GM23338 (cell line): ENCODE data around the gene MYOF. TPM values are rescaled to one million over a fixed set of nuclear protein-coding genes. Genes with fewer than 3 reads are reported as not detected.
A peak's percentile ranks its signal among the peaks of the same experiment; 100 is the strongest.

Source experiments
- ATAC-seq: fragments of 200-7000 bp; cut with Tn5 transposase; 3 replicates; pipeline ENCODE4 v1.9.1; 2020
- DNase-seq: peaks from one replicate; pipeline ENCODE4 v3.0.0-alpha.2; 2015; ENCODE audit warnings: low spot score
- H2AFZ ChIP-seq: fragments of 200-600 bp; sonication (generic); 2 replicates; pipeline ENCODE4 v1.8.0; 2016; ENCODE audit warnings: antibody characterized with exemption, mild to moderate bottlenecking, moderate library complexity
- H3F3A ChIP-seq: fragments of 200-600 bp; sonication (generic); replicated peaks from 2 replicates; pipeline ENCODE4 v1.8.0; 2017; ENCODE audit warnings: antibody characterized with exemption, mixed run types, low read depth
- H3K27ac ChIP-seq: fragments of 200-600 bp; sonication (generic); 2 replicates; pipeline ENCODE4 v1.6.1; 2016; ENCODE audit warnings: low read depth
- H3K27me3 ChIP-seq: fragments of 200-600 bp; sonication (generic); 2 replicates; pipeline ENCODE4 v1.8.0; 2016; ENCODE audit warnings: mild to moderate bottlenecking, mixed run types, moderate library complexity; ENCODE audit not compliant: insufficient read depth
- H3K36me3 ChIP-seq: fragments of 200-600 bp; sonication (generic); 2 replicates; pipeline ENCODE4 v1.8.0; 2016; ENCODE audit warnings: mild to moderate bottlenecking; ENCODE audit not compliant: insufficient read depth
- H3K4me1 ChIP-seq: fragments of 200-600 bp; sonication (generic); 2 replicates; pipeline ENCODE4 v1.8.0; 2016; ENCODE audit warnings: mild to moderate bottlenecking, moderate library complexity; ENCODE audit not compliant: insufficient read depth
- H3K4me2 ChIP-seq: fragments of 200-600 bp; sonication (generic); 2 replicates; pipeline ENCODE4 v1.7.1; 2017; ENCODE audit warnings: mixed run types
- H3K4me3 ChIP-seq: fragments of 200-600 bp; sonication (generic); 2 replicates; pipeline ENCODE4 v1.6.1; 2016; ENCODE audit warnings: mixed run types
- H3K79me2 ChIP-seq: fragments of 200-600 bp; sonication (generic); replicated peaks from 2 replicates; pipeline ENCODE4 v1.8.0; 2017; ENCODE audit warnings: mild to moderate bottlenecking; ENCODE audit not compliant: insufficient read depth
- H3K9me2 ChIP-seq: fragments of 200-600 bp; sonication (generic); 2 replicates; pipeline ENCODE4 v1.8.0; 2017; ENCODE audit not compliant: insufficient read depth
- H4K20me1 ChIP-seq: fragments of 200-600 bp; sonication (generic); replicated peaks from 2 replicates; pipeline ENCODE4 v1.8.0; 2017; ENCODE audit warnings: mild to moderate bottlenecking; ENCODE audit not compliant: insufficient read depth
- H3K27ac Mint-ChIP-seq: 2 replicates; pipeline ENCODE4 v1.8.0; 2020; ENCODE audit warnings: inconsistent platforms, mild to moderate bottlenecking, moderate library complexity, mixed read lengths
- H3K27me3 Mint-ChIP-seq: 3 replicates; pipeline ENCODE4 v1.8.0; 2022; ENCODE audit warnings: low read depth, mild to moderate bottlenecking, moderate library complexity, mixed read lengths, inconsistent platforms; ENCODE audit not compliant: insufficient read depth, poor library complexity
- H3K36me3 Mint-ChIP-seq: 3 replicates; pipeline ENCODE4 v1.8.0; 2021; ENCODE audit warnings: low read depth, mild to moderate bottlenecking, inconsistent platforms, moderate library complexity, mixed read lengths
- H3K4me1 Mint-ChIP-seq: 3 replicates; pipeline ENCODE4 v1.8.0; 2020; ENCODE audit warnings: mild to moderate bottlenecking, inconsistent platforms, mixed read lengths
- H3K4me3 Mint-ChIP-seq: 3 replicates; pipeline ENCODE4 v1.8.0; 2021; ENCODE audit warnings: moderate library complexity, mild to moderate bottlenecking, inconsistent platforms, mixed read lengths
- H3K9me3 Mint-ChIP-seq: 3 replicates; pipeline ENCODE4 v1.8.0; 2020; ENCODE audit warnings: moderate library complexity, mild to moderate bottlenecking, inconsistent platforms, mixed read lengths
- JUNB ChIP-seq: IDR thresholded peaks from one replicate; pipeline ENCODE4 v1.6.1; 2016; ENCODE audit warnings: antibody characterized with exemption; ENCODE audit not compliant: unreplicated experiment
- NANOG ChIP-seq: IDR thresholded peaks from 2 replicates; pipeline ENCODE4 v1.6.1; 2016; ENCODE audit warnings: antibody characterized with exemption, borderline replicate concordance
- POLR2AphosphoS5 ChIP-seq: IDR thresholded peaks from 2 replicates; pipeline ENCODE4 v1.6.1; 2016; ENCODE audit warnings: antibody characterized with exemption, low read depth
- ZNF331 ChIP-seq: fragments of 250-450 bp; sonication (Bioruptor Pico); IDR thresholded peaks from 2 replicates; pipeline ENCODE4 v1.5.0; 2020; ENCODE audit warnings: low read depth, mild to moderate bottlenecking, moderate library complexity
- polyA plus RNA-seq: library from polyadenylated mRNA; unstranded; fragments of >200 nt; fragmentation: Nextera tagmentation; extraction: Ambion mirVana; gene quantifications from 2 replicates; pipeline ENCODE4 v1.2.1, GENCODE V29; 2016
- total RNA-seq: library from RNA; depleted of rRNA; stranded (reverse); fragments of >200 nt; shearing (Covaris generic); gene quantifications from 2 replicates; pipeline ENCODE4 v1.2.3, GENCODE V29; 2014
- TF ChIP-seq, protein P1 (sequence below): fragments of 250-450 bp; sonication (Bioruptor Pico); IDR thresholded peaks from 2 replicates; pipeline ENCODE4 v1.5.0; 2020; ENCODE audit warnings: mild to moderate bottlenecking, moderate library complexity
- TF ChIP-seq, protein P2 (sequence below): IDR thresholded peaks from 2 replicates; pipeline ENCODE4 v1.6.1; 2016; ENCODE audit warnings: antibody characterized with exemption
- TF ChIP-seq, protein P3 (sequence below), 2 experiments: fragments of 200-600 bp in 1 of 2; sonication (generic) in 1 of 2; conservative IDR thresholded peaks; 2 replicates each; pipeline versions ENCODE4 v1.5.1 to v1.6.1; 2016 to 2017; ENCODE audit warnings: antibody characterized with exemption in 2 of 2, low read depth in 2 of 2, mild to moderate bottlenecking in 2 of 2, moderate library complexity in 1 of 2
- TF ChIP-seq, protein P4 (sequence below): IDR thresholded peaks from one replicate; pipeline ENCODE4 v1.6.1; 2018; ENCODE audit warnings: antibody characterized with exemption; ENCODE audit not compliant: unreplicated experiment

The MYOF gene
- total and polyA plus RNA-seq, 2 experiments from 2014 or later = 0.82 to 1.4 TPM

DNA sequence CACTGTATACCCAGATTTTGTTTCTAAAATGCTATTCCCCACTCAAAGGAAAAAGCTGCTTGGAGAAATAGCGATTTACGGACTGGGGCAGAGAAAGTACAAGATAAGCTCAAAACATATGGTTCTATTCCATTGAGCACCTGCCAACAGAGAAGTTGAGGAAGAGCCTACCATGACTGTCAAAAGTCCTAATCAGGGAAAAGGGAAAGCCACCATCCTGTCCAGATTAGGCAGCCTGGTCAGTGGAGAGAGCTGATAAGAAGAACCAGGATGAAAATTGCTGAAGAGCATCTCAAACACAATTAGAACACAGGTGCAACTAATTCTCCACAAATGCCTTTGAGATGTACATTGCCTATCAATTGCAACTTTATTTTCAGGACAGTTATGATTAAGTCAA, 104.1 kb downstream of the MYOF start (continued):
- TF ChIP-seq, protein P1, sequence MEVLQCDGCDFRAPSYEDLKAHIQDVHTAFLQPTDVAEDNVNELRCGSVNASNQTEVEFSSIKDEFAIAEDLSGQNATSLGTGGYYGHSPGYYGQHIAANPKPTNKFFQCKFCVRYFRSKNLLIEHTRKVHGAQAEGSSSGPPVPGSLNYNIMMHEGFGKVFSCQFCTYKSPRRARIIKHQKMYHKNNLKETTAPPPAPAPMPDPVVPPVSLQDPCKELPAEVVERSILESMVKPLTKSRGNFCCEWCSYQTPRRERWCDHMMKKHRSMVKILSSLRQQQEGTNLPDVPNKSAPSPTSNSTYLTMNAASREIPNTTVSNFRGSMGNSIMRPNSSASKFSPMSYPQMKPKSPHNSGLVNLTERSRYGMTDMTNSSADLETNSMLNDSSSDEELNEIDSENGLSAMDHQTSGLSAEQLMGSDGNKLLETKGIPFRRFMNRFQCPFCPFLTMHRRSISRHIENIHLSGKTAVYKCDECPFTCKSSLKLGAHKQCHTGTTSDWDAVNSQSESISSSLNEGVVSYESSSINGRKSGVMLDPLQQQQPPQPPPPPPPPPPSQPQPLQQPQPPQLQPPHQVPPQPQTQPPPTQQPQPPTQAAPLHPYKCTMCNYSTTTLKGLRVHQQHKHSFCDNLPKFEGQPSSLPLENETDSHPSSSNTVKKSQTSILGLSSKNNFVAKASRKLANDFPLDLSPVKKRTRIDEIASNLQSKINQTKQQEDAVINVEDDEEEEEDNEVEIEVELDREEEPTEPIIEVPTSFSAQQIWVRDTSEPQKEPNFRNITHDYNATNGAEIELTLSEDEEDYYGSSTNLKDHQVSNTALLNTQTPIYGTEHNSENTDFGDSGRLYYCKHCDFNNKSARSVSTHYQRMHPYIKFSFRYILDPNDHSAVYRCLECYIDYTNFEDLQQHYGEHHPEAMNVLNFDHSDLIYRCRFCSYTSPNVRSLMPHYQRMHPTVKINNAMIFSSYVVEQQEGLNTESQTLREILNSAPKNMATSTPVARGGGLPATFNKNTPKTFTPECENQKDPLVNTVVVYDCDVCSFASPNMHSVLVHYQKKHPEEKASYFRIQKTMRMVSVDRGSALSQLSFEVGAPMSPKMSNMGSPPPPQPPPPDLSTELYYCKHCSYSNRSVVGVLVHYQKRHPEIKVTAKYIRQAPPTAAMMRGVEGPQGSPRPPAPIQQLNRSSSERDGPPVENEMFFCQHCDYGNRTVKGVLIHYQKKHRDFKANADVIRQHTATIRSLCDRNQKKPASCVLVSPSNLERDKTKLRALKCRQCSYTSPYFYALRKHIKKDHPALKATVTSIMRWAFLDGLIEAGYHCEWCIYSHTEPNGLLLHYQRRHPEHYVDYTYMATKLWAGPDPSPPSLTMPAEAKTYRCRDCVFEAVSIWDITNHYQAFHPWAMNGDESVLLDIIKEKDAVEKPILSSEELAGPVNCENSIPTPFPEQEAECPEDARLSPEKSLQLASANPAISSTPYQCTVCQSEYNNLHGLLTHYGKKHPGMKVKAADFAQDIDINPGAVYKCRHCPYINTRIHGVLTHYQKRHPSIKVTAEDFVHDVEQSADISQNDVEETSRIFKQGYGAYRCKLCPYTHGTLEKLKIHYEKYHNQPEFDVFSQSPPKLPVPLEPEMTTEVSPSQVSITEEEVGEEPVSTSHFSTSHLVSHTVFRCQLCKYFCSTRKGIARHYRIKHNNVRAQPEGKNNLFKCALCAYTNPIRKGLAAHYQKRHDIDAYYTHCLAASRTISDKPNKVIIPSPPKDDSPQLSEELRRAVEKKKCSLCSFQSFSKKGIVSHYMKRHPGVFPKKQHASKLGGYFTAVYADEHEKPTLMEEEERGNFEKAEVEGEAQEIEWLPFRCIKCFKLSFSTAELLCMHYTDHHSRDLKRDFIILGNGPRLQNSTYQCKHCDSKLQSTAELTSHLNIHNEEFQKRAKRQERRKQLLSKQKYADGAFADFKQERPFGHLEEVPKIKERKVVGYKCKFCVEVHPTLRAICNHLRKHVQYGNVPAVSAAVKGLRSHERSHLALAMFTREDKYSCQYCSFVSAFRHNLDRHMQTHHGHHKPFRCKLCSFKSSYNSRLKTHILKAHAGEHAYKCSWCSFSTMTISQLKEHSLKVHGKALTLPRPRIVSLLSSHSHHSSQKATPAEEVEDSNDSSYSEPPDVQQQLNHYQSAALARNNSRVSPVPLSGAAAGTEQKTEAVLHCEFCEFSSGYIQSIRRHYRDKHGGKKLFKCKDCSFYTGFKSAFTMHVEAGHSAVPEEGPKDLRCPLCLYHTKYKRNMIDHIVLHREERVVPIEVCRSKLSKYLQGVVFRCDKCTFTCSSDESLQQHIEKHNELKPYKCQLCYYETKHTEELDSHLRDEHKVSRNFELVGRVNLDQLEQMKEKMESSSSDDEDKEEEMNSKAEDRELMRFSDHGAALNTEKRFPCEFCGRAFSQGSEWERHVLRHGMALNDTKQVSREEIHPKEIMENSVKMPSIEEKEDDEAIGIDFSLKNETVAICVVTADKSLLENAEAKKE = no peak
- TF ChIP-seq NANOG = no peak

DNA sequence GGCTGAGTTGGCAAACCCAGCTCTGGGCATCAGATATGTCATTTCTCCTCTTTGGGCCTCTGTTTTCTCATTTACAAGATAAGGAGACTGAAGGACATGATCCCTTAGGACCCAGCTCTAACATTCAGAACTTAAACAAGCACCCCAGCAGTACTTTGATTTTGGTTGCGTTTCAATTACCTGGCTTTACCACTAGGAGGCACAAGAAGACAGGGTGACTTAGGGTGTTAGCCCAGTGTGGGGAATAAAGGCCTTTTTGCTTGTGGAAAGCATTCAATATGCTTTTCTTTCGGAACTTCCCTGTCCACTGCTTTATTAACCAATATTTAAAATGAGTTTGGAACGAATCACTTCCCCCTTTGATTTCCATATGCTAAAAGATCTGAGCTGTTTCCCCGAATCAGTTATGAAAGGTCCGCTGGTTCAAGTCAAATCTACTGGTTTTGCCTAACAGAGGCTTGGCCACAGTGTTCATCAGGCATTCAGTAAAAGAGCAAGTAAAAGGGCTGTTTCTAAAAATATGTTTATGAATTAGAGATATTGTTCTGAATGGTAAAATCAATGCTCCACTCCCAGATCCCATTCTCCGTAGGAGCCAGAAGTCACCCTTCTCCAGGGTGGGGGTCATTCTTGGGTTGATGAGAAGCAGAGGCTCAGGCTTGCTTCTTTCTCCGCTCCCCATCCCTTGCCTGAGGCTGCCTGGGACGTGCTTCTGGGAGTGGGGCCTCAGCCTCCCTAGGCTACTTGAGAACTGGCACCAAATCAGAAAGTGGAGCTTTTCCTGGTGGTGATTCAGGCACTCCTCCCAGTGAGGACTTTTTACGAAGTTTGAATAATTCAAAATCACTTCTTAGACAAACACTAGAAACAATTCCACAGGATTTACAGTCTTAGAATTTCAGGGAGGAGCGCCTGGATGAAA, 105.5 kb downstream of the MYOF start:
- Mint-ChIP-seq H3K36me3 (no peaks in the 10 kb centered on the region), H3K27ac (no peak overlapping the region), H3K4me1 (peaks cover 3% of the 10 kb centered on the region; the same call in 1 of the 3 replicates), H3K27me3 (peaks cover 7% of the 10 kb centered on the region), H3K4me3 (no peak overlapping the region), H3K9me3 (no peaks in the 10 kb centered on the region)
- H3K79me2 ChIP-seq = no peaks in the 10 kb centered on the region
- ATAC-seq (peak; percentile 95), DNase-seq (peak; percentile 84)
- no peak overlapping the region for H3K27ac ChIP-seq
- no peaks in the 10 kb centered on the region for H3F3A ChIP-seq
- H4K20me1 ChIP-seq = no peaks in the 10 kb centered on the region
- no peaks in the 10 kb centered on the region for H3K9me2 ChIP-seq
- no peak overlapping the region for H3K4me3 ChIP-seq
- no peak overlapping the region for H2AFZ ChIP-seq
- no peaks in the 10 kb centered on the region for H3K27me3 ChIP-seq
- H3K4me2 ChIP-seq = no peak overlapping the region
- H3K4me1 ChIP-seq = no peaks in the 10 kb centered on the region
- no peaks in the 10 kb centered on the region for H3K36me3 ChIP-seq
- TF ChIP-seq JUNB (no peak), ZNF331 (no peak), POLR2AphosphoS5 (no peak)
- TF ChIP-seq, protein P2, sequence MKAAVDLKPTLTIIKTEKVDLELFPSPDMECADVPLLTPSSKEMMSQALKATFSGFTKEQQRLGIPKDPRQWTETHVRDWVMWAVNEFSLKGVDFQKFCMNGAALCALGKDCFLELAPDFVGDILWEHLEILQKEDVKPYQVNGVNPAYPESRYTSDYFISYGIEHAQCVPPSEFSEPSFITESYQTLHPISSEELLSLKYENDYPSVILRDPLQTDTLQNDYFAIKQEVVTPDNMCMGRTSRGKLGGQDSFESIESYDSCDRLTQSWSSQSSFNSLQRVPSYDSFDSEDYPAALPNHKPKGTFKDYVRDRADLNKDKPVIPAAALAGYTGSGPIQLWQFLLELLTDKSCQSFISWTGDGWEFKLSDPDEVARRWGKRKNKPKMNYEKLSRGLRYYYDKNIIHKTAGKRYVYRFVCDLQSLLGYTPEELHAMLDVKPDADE = no peak
- TF ChIP-seq, protein P3, sequence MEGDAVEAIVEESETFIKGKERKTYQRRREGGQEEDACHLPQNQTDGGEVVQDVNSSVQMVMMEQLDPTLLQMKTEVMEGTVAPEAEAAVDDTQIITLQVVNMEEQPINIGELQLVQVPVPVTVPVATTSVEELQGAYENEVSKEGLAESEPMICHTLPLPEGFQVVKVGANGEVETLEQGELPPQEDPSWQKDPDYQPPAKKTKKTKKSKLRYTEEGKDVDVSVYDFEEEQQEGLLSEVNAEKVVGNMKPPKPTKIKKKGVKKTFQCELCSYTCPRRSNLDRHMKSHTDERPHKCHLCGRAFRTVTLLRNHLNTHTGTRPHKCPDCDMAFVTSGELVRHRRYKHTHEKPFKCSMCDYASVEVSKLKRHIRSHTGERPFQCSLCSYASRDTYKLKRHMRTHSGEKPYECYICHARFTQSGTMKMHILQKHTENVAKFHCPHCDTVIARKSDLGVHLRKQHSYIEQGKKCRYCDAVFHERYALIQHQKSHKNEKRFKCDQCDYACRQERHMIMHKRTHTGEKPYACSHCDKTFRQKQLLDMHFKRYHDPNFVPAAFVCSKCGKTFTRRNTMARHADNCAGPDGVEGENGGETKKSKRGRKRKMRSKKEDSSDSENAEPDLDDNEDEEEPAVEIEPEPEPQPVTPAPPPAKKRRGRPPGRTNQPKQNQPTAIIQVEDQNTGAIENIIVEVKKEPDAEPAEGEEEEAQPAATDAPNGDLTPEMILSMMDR (conservative IDR thresholded peaks at IDR 0.05; ENCODE audit: low read depth in 2 of 2) = peak; percentile 99 to 100
- TF ChIP-seq, protein P4, sequence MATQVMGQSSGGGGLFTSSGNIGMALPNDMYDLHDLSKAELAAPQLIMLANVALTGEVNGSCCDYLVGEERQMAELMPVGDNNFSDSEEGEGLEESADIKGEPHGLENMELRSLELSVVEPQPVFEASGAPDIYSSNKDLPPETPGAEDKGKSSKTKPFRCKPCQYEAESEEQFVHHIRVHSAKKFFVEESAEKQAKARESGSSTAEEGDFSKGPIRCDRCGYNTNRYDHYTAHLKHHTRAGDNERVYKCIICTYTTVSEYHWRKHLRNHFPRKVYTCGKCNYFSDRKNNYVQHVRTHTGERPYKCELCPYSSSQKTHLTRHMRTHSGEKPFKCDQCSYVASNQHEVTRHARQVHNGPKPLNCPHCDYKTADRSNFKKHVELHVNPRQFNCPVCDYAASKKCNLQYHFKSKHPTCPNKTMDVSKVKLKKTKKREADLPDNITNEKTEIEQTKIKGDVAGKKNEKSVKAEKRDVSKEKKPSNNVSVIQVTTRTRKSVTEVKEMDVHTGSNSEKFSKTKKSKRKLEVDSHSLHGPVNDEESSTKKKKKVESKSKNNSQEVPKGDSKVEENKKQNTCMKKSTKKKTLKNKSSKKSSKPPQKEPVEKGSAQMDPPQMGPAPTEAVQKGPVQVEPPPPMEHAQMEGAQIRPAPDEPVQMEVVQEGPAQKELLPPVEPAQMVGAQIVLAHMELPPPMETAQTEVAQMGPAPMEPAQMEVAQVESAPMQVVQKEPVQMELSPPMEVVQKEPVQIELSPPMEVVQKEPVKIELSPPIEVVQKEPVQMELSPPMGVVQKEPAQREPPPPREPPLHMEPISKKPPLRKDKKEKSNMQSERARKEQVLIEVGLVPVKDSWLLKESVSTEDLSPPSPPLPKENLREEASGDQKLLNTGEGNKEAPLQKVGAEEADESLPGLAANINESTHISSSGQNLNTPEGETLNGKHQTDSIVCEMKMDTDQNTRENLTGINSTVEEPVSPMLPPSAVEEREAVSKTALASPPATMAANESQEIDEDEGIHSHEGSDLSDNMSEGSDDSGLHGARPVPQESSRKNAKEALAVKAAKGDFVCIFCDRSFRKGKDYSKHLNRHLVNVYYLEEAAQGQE = no peak
